Transverse colon (tissue), 4 donors: ENCODE results near the gene LPIN1. TPM values are rescaled to one million over a fixed set of nuclear protein-coding genes. Genes with fewer than 3 reads are reported as not detected.
"Not testable (repeated sequence)": the region's sequence is repeated elsewhere in the genome, so short reads cannot be mapped to it uniquely, and the experiment has no call there.

Experiments used
- DNase-seq: peaks from one replicate; pipeline ENCODE4 v3.0.0-alpha.2; 2019
- H3K27ac ChIP-seq, 4 donors: fragments of 200-600 bp; sonication (generic); 2 replicates each; pipeline ENCODE4 v1.5.1; 2016 to 2018; ENCODE audit warnings: inconsistent platforms in 4 of 4
- H3K27me3 ChIP-seq: fragments of 200-600 bp; sonication (generic); 2 replicates; pipeline ENCODE4 v1.5.1; 2017; ENCODE audit warnings: inconsistent platforms
- H3K36me3 ChIP-seq, 4 donors: fragments of 200-600 bp; sonication (generic); 2 replicates each; pipeline ENCODE4 v1.5.1; 2017 to 2019; ENCODE audit warnings: inconsistent platforms in 4 of 4
- H3K4me1 ChIP-seq, 4 donors: fragments of 200-600 bp; sonication (generic); 2 replicates each; pipeline ENCODE4 v1.5.1; 2017 to 2020; ENCODE audit warnings: inconsistent platforms in 4 of 4
- H3K4me3 ChIP-seq, 4 donors: fragments of 200-600 bp; sonication (generic); 1 replicate in 1 of 4; 2 replicates in 3 of 4; pipeline versions ENCODE4 v1.5.1 to v1.6.1; 2017 to 2019; ENCODE audit warnings: inconsistent platforms in 4 of 4
- H3K9me3 ChIP-seq, 2 donors: fragments of 200-600 bp; sonication (generic); 2 replicates each; pipeline ENCODE4 v1.5.1; 2017 to 2019; ENCODE audit warnings: inconsistent platforms in 2 of 2
- CTCF ChIP-seq, 5 experiments: fragments of 200-600 bp in 3 of 5; fragments of 450-650 bp in 2 of 5; sonication (generic) in 3 of 5; IDR thresholded peaks; 1 replicate in 2 of 5; 2 replicates in 3 of 5; pipeline ENCODE4 v1.5.1; 2016 to 2017; ENCODE audit warnings: antibody characterized with exemption in 5 of 5, inconsistent platforms in 3 of 5, mild to moderate bottlenecking in 2 of 5, moderate library complexity in 1 of 5
- EP300 ChIP-seq: sonication (generic); formaldehyde crosslinking; IDR thresholded peaks from one replicate; pipeline ENCODE4 v1.6.1; 2017; ENCODE audit warnings: antibody characterized with exemption, low read depth
- POLR2A ChIP-seq: fragments of 450-650 bp; IDR thresholded peaks from one replicate; pipeline ENCODE4 v1.6.1; 2016; ENCODE audit warnings: antibody characterized with exemption, mild to moderate bottlenecking, moderate library complexity
- POLR2AphosphoS5 ChIP-seq, 3 donors: sonication (generic); formaldehyde crosslinking; IDR thresholded peaks; one replicate each; pipeline ENCODE4 v1.6.1; 2016; ENCODE audit warnings: antibody characterized with exemption in 3 of 3
- WGBS, 2 donors: methylation state at CpG; one replicate each; pipeline ENCODE4 v1.1.5; 2018; ENCODE audit warnings: low coverage in 1 of 2; 5-methylcytosine and 5-hydroxymethylcytosine counted together
- in situ Hi-C, 4 donors: fragments of 200-750 bp; cut with MboI; loops; one replicate each; pipeline versions ENCODE4 v1.15.0 to v1.15.1; 2017; ENCODE audit warnings: low sequenced_read_pairs in 3 of 4, low pct_ligation_motif_present in 1 of 4, low pct_unique_long_range_greater_than_20kb in 1 of 4
- intact Hi-C: fragments of 100-400 bp; cut with DNase I; formaldehyde crosslinking; loops from one replicate; pipeline ENCODE4 v1.15.1; 2023; ENCODE audit warnings: low total_unique reads
- total RNA-seq, 4 donors: library from RNA; depleted of rRNA; stranded (reverse); fragments of >200 nt; gene quantifications; one replicate each; pipeline ENCODE4 v1.1.0, GENCODE V29; 2016

LPIN1 gene
- total RNA-seq, 4 donors from 2014 or later, result 19.7 to 62.1 (median 26.6) TPM

- intact Hi-C loops, result no loop called here
- TF ChIP-seq POLR2AphosphoS5 (IDR thresholded peaks at IDR 0.05) (no peak), POLR2A (no peak), EP300 (no peak)
- Histone ChIP-seq H3K27me3 (no peaks in the 10 kb centered on the region), H3K9me3 (no peaks in the 10 kb centered on the region), H3K4me1 (no peaks in the 10 kb centered on the region), H3K4me3 (no peak overlapping the region), H3K36me3 (no peaks in the 10 kb centered on the region), H3K27ac (no peak overlapping the region)
- WGBS, 2 donors, result 40 to 68% methylated on average over 5 to 7 of the region's 7 CpGs
- in situ Hi-C loops, result no loop called here
- DNase-seq, result no peak
Measured at GRCh38 chr2:11726384-11726783, 20.0 kb upstream of the LPIN1 start.

- no peak for DNase-seq
- Histone ChIP-seq H3K36me3 (no peaks in the 10 kb centered on the region), H3K4me1 (no peaks in the 10 kb centered on the region), H3K4me3 (no peak overlapping the region), H3K27me3 (no peaks in the 10 kb centered on the region), H3K27ac (no peak overlapping the region), H3K9me3 (no peaks in the 10 kb centered on the region)
- intact Hi-C loops, result no loop called here
- no peak for TF ChIP-seq EP300
- TF ChIP-seq CTCF (IDR thresholded peaks at IDR 0.05), result no peak
- no peak for TF ChIP-seq POLR2AphosphoS5 (IDR thresholded peaks at IDR 0.05)
- TF ChIP-seq POLR2A, result no peak
- in situ Hi-C loops, result no loop called here
- 86 to 92% methylated on average over 2 of the region's 2 CpGs for WGBS, 2 donors
Measured at GRCh38 chr2:11729362-11730212, 16.8 kb upstream of the LPIN1 start.

GRCh38 chr2:11731214-11731984 lies 15.0 kb upstream of the LPIN1 start:
- H3K4me1 ChIP-seq, H3K36me3 ChIP-seq, DNase-seq, in situ Hi-C loops, H3K4me3 ChIP-seq, H3K27ac ChIP-seq, H3K9me3 ChIP-seq, H3K27me3 ChIP-seq, intact Hi-C loops: not testable (repeated sequence)
- WGBS, 2 donors, result 75 to 81% methylated on average over 3 to 4 of the region's 4 CpGs

GRCh38 chr2:11732587-11732986 lies 13.8 kb upstream of the LPIN1 start:
- Histone ChIP-seq H3K9me3 (no peaks in the 10 kb centered on the region), H3K27me3 (no peaks in the 10 kb centered on the region), H3K27ac (no peak overlapping the region), H3K4me3 (no peak overlapping the region), H3K36me3 (no peaks in the 10 kb centered on the region), H3K4me1 (no peaks in the 10 kb centered on the region)
- in situ Hi-C loops, result no loop called here
- intact Hi-C loops, result no loop called here
- TF ChIP-seq EP300 (no peak), CTCF (IDR thresholded peaks at IDR 0.05) (no peak), POLR2AphosphoS5 (IDR thresholded peaks at IDR 0.05) (no peak), POLR2A (no peak)
- whole genome bisulfite sequencing, 2 donors, result 78 to 82% methylated on average over 2 of the region's 2 CpGs
- no peak for DNase-seq

- H3K9me3 ChIP-seq, H3K27me3 ChIP-seq, H3K36me3 ChIP-seq, DNase-seq, H3K4me3 ChIP-seq, H3K4me1 ChIP-seq, H3K27ac ChIP-seq, intact Hi-C loops: not testable (repeated sequence)
- WGBS, 2 donors, result 95 to 96% methylated on average over 2 of the region's 2 CpGs
- in situ Hi-C loops, result loop anchor here in 1 of 4 donors (5.0 kb wide), 1 partner anchor 44 kb away; no protein-coding TSS in a partner anchor
Measured at GRCh38 chr2:11737852-11738251, 8.6 kb upstream of the LPIN1 start.
